Heart left ventricle (tissue), 16 donors: ENCODE data around the gene HSPA4L. TPM values are rescaled to one million over a fixed set of nuclear protein-coding genes. Genes with fewer than 3 reads are reported as not detected.
A peak's percentile ranks its signal among the peaks of the same experiment; 100 is the strongest.

Experiments
- ATAC-seq, 4 donors: fragments of 200-7000 bp; cut with Tn5 transposase; one replicate each; pipeline ENCODE4 v1.9.1; 2020 to 2022; ENCODE audit warnings: moderate library complexity in 4 of 4, mild to moderate bottlenecking in 3 of 4, moderate number of reproducible peaks in 1 of 4
- DNase-seq, 5 donors: peaks; one replicate each; pipeline ENCODE4 v3.0.0-alpha.2; 2020
- H3K27ac ChIP-seq, 12 donors: fragments of 200-600 bp; sonication (generic) in 4 of 12; one replicate each; pipeline versions ENCODE4 v1.5.0 to v1.8.0; 2016 to 2022; ENCODE audit warnings: mild to moderate bottlenecking in 2 of 12
- H3K27me3 ChIP-seq, 9 donors: fragments of 200-600 bp; sonication (generic) in 2 of 9; one replicate each; pipeline versions ENCODE4 v1.5.1 to v1.8.0; 2016 to 2022; ENCODE audit warnings: mild to moderate bottlenecking in 3 of 9
- H3K36me3 ChIP-seq, 9 donors: fragments of 200-600 bp; sonication (generic) in 2 of 9; one replicate each; pipeline versions ENCODE4 v1.5.0 to v1.8.0; 2018 to 2022; ENCODE audit warnings: mild to moderate bottlenecking in 2 of 9
- H3K4me1 ChIP-seq, 12 donors: fragments of 200-600 bp; sonication (generic) in 4 of 12; one replicate each; pipeline versions ENCODE4 v1.5.0 to v1.8.0; 2016 to 2022; ENCODE audit warnings: mild to moderate bottlenecking in 3 of 12
- H3K4me3 ChIP-seq, 12 donors: fragments of 200-600 bp; sonication (generic) in 4 of 12; one replicate each; pipeline versions ENCODE4 v1.5.0 to v1.8.0; 2017 to 2022; ENCODE audit warnings: mild to moderate bottlenecking in 9 of 12, moderate library complexity in 4 of 12
- H3K9me3 ChIP-seq, 12 donors: fragments of 200-600 bp; sonication (generic) in 4 of 12; one replicate each; pipeline versions ENCODE4 v1.5.0 to v1.8.0; 2016 to 2022; ENCODE audit warnings: mild to moderate bottlenecking in 1 of 12
- CTCF ChIP-seq, 12 donors: fragments of 200-600 bp; sonication (generic) in 4 of 12; IDR thresholded peaks; one replicate each; pipeline versions ENCODE4 v1.5.0 to v1.8.0; 2018 to 2022; ENCODE audit warnings: antibody characterized with exemption in 12 of 12, mild to moderate bottlenecking in 5 of 12
- POLR2A ChIP-seq, 2 donors: fragments of 450-650 bp; IDR thresholded peaks; one replicate each; pipeline ENCODE4 v1.6.1; 2017; ENCODE audit warnings: antibody characterized with exemption in 2 of 2, mild to moderate bottlenecking in 2 of 2, moderate library complexity in 2 of 2
- WGBS, 4 donors: extraction: QIAGEN DNeasy Blood & Tissue Kit in 2 of 4; methylation state at CpG; one replicate each; pipeline versions ENCODE4 v1.1.5 to v1.1.7; 2013 to 2018; 5-methylcytosine and 5-hydroxymethylcytosine counted together
- intact Hi-C, 10 donors: fragments of 100-400 bp; cut with DNase I; formaldehyde crosslinking; loops; one replicate each; pipeline versions ENCODE4 v1.11.1 to v1.14.2; 2022
- polyA plus RNA-seq, 2 donors: library from polyadenylated mRNA; stranded (reverse); fragments of 200-250 nt; gene quantifications; one replicate each; pipeline ENCODE4 v1.2.3, GENCODE V29; 2013
- total RNA-seq, 9 donors: library from RNA; depleted of rRNA in 2 of 9; stranded (reverse); fragments of >200 nt in 2 of 9; fragmentation: NEBNext Ultra II Directional in 3 of 9; extraction: Animal tissue kit (Norgen Biotek cat#: 25700) in 3 of 9; gene quantifications; one replicate each; pipeline versions ENCODE4 v1.1.0 to v1.2.4, GENCODE V29; 2016 to 2023
- donor health status: ischemic (EF 13 %, LVEDD 7.1; RV severe dilation, severe dysfunction).
- donor health status: healthy with polysubstance abuse.
- donor health status: DM: no; HTN: yes; CAD: no.
- donor health status: DM: no; HTN: no; CAD: no.
- donor health status: ischemic (EF 25% LVEDD 6.9; RV normal size, moderate dysfunction).
- donor health status: ischemic (EF 25% LVEDD 5.7; RV mildly dilated, moderate dysfunction).
- donor health status: healthy.
- donor health status: DM: yes; HTN: yes; CAD: no.
- donor health status: ischemic (EF 35%, LVEDD 5.7; RV mildly dilated, moderate dysfunction).
- donor health status: nonischemic (EF 11% LVEDD 7.7; RV severe dilation, severe dysfunction).
- donor health status: DM: yes; HTN: yes; CAD: no.
- donor health status: PGD.
- donor health status: ischemic (EF 29% LVEDD 5.4; RV normal size, mild dysfunction).
- donor health status: nonischemic (EF 23%, LVEDD 6.1; RV moderate dilation, normal function).

HSPA4L gene
- total and polyA plus RNA-seq, 11 donors = 1.3 to 22.9 (median 12.4) TPM

GRCh38 chr4:127856813-127857447 is 74.8 kb downstream of the HSPA4L start:
- DNase-seq (no peak), ATAC-seq (peak in 1 of 4 donors; percentile 36)
- Histone ChIP-seq H3K4me1 (peaks cover 0 to 17% (median 8%) of the 10 kb centered on the region in 12 donors), H3K27ac (peak overlapping the region in 1 of 12 donors; percentile 8), H3K9me3 (peaks cover 0 to 30% (median 4%) of the 10 kb centered on the region in 12 donors), H3K4me3 (no peak overlapping the region), H3K27me3 (no peaks in the 10 kb centered on the region), H3K36me3 (no peaks in the 10 kb centered on the region)
- no peak for TF ChIP-seq POLR2A (IDR thresholded peaks at IDR 0.05)
- no peak for TF ChIP-seq CTCF (IDR thresholded peaks at IDR 0.05)
- WGBS, 4 donors = 63 to 85% (median 69%) methylated on average over 4 of the region's 4 CpGs
- intact Hi-C loops = no loop called here

- Histone ChIP-seq H3K4me1 (peaks cover 0 to 17% (median 8%) of the 10 kb centered on the region in 12 donors), H3K36me3 (no peaks in the 10 kb centered on the region), H3K27ac (no peak overlapping the region), H3K9me3 (peaks cover 0 to 23% (median 4%) of the 10 kb centered on the region in 12 donors), H3K27me3 (no peaks in the 10 kb centered on the region), H3K4me3 (no peak overlapping the region)
- 85 to 95% (median 88%) methylated on average over 1 of the region's 1 CpG for WGBS, 4 donors
- intact Hi-C loops = no loop called here
- ATAC-seq (no peak), DNase-seq (no peak)
- TF ChIP-seq POLR2A (IDR thresholded peaks at IDR 0.05) = no peak
- no peak for TF ChIP-seq CTCF (IDR thresholded peaks at IDR 0.05)
These were observed 75.5 kb downstream of the HSPA4L start for GRCh38 chr4:127857641-127858040.

- Histone ChIP-seq H3K4me3 (no peak overlapping the region), H3K27ac (no peak overlapping the region), H3K27me3 (no peaks in the 10 kb centered on the region), H3K9me3 (no peaks in the 10 kb centered on the region), H3K36me3 (no peaks in the 10 kb centered on the region), H3K4me1 (peaks cover 8 to 19% (median 15%) of the 10 kb centered on the region in 12 donors)
- intact Hi-C loops = no loop called here
- TF ChIP-seq CTCF (IDR thresholded peaks at IDR 0.05) = no peak
- TF ChIP-seq POLR2A (IDR thresholded peaks at IDR 0.05) = no peak
- 95 to 96% (median 96%) methylated on average over 2 of the region's 2 CpGs for WGBS, 4 donors
- ATAC-seq = no peak
- DNase-seq = no peak
These were observed 86.1 kb downstream of the HSPA4L start for GRCh38 chr4:127868196-127868595.

- ATAC-seq (no peak), DNase-seq (no peak)
- Histone ChIP-seq H3K4me1 (peaks cover 8 to 19% (median 15%) of the 10 kb centered on the region in 12 donors), H3K9me3 (no peaks in the 10 kb centered on the region), H3K27me3 (no peaks in the 10 kb centered on the region), H3K36me3 (no peaks in the 10 kb centered on the region), H3K4me3 (no peak overlapping the region), H3K27ac (peak overlapping the region in 8 of 12 donors; percentile 9 to 61 (median 38))
- no peak for TF ChIP-seq CTCF (IDR thresholded peaks at IDR 0.05)
- no peak for TF ChIP-seq POLR2A (IDR thresholded peaks at IDR 0.05)
- intact Hi-C loops = loop anchor here in 2 of 10 donors (5.0 to 10.0 kb wide), 2 partner anchors 85 to 97 kb away; partner anchors contain the start of genes ABHD18 (in 1 of the 2), HSPA4L (in 1 of the 2) and MFSD8 (in 1 of the 2)
These were observed 88.2 kb downstream of the HSPA4L start for GRCh38 chr4:127870281-127870680.
